ENCODE data around the gene TMEM11.

TMEM11 gene

DNA sequence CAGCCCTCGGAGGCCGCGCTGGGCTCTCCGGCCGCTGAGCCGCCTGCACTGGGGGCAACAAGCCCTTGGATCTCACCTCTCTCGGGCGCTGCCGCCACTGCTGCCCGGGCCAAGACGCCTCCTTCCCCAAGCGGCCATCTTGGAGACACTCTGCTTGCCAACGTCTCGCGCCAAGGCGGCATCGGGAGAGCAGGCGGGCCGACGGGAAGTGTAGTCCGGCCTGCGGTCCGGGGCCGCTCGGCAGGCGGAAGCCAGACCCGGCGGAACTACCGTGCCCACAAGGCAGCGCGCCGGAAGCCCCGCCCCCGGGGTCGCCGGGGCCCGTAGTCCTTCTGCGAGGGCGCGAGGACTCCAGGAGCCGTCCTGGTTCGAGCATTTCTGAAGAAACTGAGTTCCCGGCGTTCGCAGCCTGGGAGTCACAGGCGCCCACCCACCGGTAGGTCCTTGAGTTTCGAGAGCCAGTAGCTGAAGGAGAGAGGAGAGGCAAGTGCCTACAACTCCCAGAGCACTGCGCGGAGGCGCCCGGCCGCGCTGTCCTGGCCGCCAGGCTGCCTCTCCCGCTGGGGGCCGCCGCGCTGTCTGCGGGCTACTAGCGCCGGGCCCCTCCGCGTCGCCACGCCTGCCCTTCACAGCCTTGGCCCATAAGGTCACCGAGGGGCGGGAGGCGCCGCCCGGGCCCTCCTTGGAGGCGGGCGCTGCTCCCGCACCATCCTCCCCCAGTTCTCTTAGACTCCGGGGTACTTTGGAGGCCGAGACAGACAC lies at the start of gene TMEM11:
Gene TMEM11, minus strand, starts transcription at position 147 of the 762 bp plus-strand sequence. Its CDS starts 9 bp downstream, at position 138.
- Histone ChIP-seq H3K27ac (ENCODE audit: low read length) (peak within 1 kb of the TSS; percentile 94), H3K4me1 (ENCODE audit: insufficient read depth, low read length) (peaks cover 25% of the 10 kb centered on the region), H3K9ac (ENCODE audit: low read depth, low read length) (peak within 1 kb of the TSS; percentile 97), H3K4me3 (ENCODE audit: low read length) (peak within 1 kb of the TSS; percentile 100), H3K9me3 (ENCODE audit: insufficient read depth, low read depth, low read length) (no peaks in the 10 kb centered on the region), H3K36me3 (ENCODE audit: insufficient read depth, low read depth, low read length) (peaks cover 20% of the 10 kb centered on the region), H3K27me3 (ENCODE audit: insufficient read depth, low read length) (no peaks in the 10 kb centered on the region)

- Histone ChIP-seq H3K27me3 (ENCODE audit: insufficient read depth, low read length) (no peaks in the 10 kb centered on the region), H3K4me3 (ENCODE audit: low read length) (no peak overlapping the region), H3K36me3 (ENCODE audit: insufficient read depth, low read depth, low read length) (no peaks in the 10 kb centered on the region), H3K27ac (ENCODE audit: low read length) (no peak overlapping the region), H3K9me3 (ENCODE audit: insufficient read depth, low read depth, low read length) (no peaks in the 10 kb centered on the region), H3K9ac (ENCODE audit: low read depth, low read length) (no peak overlapping the region), H3K4me1 (ENCODE audit: insufficient read depth, low read length) (no peaks in the 10 kb centered on the region)
Observed at GRCh38 chr17:21263376-21263775, 49.4 kb upstream of the TMEM11 start.

DNA sequence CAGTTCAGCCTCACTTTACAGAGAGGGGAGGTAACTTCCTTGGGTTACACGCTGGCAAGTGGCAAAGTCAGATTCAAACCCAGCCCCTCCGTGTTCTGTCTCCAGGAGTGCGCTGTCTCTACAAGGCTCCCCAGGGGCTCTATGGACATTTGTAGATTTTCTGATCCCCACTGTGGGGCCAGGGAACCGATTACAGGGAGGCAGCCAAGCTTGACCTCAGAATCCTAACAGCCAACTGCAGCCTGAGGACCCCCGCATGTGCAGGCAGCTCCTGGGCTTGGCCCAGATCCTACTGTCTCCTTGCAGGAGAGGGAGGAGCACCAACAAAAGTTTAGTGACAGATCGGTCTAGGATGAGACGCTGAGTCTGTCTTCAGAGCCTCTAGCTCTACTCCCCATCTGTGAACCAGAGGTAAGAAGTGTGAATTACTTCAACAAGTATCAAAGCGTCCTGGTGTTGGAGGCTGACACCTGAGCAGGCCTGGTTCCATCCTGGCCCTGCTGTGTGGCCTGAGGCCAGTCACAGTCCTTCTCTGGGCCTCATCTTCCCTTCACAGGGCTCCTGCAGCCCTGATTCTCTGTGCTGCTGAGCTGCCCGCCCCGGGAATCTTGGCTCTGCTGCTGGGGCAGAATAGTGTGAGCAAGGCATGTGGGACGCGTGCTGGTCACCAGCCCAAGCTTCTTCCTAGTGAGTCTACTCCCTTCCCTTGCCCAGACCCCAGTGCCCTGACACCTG lies 48.5 kb upstream of the TMEM11 start:
- Histone ChIP-seq H3K4me1 (ENCODE audit: insufficient read depth, low read length) (no peaks in the 10 kb centered on the region), H3K9ac (ENCODE audit: low read depth, low read length) (no peak overlapping the region), H3K9me3 (ENCODE audit: insufficient read depth, low read depth, low read length) (no peaks in the 10 kb centered on the region), H3K36me3 (ENCODE audit: insufficient read depth, low read depth, low read length) (no peaks in the 10 kb centered on the region), H3K27me3 (ENCODE audit: insufficient read depth, low read length) (no peaks in the 10 kb centered on the region), H3K4me3 (ENCODE audit: low read length) (no peak overlapping the region), H3K27ac (ENCODE audit: low read length) (no peak overlapping the region)

DNA sequence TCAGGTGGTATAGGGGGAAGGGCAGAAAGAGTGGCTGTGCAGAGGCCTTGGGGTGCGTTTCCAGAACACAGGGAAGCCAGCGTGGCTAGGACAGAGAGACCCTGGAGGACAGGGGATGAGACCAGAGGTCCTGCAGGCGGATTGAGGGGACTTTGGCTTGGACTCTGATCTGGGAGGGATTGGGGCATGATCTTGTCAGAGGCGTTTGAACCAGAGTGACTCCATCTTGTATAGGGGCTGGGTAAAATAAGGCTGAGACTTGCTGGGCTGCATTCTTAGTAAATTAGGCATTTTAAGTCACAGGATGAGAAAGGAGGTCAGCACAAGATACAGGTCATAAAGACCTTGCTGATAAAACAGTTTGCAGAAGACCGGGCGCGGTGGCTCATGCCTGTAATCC lies 44.6 kb upstream of the TMEM11 start:
- H3K27me3 ChIP-seq (ENCODE audit: insufficient read depth, low read length) = peaks cover 6% of the 10 kb centered on the region; the same call in 1 of the 2 replicates
- H3K27ac ChIP-seq (ENCODE audit: low read length) = no peak overlapping the region
- H3K4me3 ChIP-seq (ENCODE audit: low read length) = no peak overlapping the region
- H3K36me3 ChIP-seq (ENCODE audit: insufficient read depth, low read depth, low read length) = no peaks in the 10 kb centered on the region
- no peak overlapping the region for H3K9ac ChIP-seq (ENCODE audit: low read depth, low read length)
- no peaks in the 10 kb centered on the region; the same call in 1 of the 2 replicates for H3K4me1 ChIP-seq (ENCODE audit: insufficient read depth, low read length)
- H3K9me3 ChIP-seq (ENCODE audit: insufficient read depth, low read depth, low read length) = no peaks in the 10 kb centered on the region

- Histone ChIP-seq H3K27ac (ENCODE audit: low read length) (no peak overlapping the region), H3K27me3 (ENCODE audit: insufficient read depth, low read length) (peaks cover 15% of the 10 kb centered on the region; the same call in 1 of the 2 replicates), H3K36me3 (ENCODE audit: insufficient read depth, low read depth, low read length) (no peaks in the 10 kb centered on the region), H3K4me3 (ENCODE audit: low read length) (peak overlapping the region; percentile 72), H3K4me1 (ENCODE audit: insufficient read depth, low read length) (no peaks in the 10 kb centered on the region; the same call in 1 of the 2 replicates), H3K9me3 (ENCODE audit: insufficient read depth, low read depth, low read length) (no peaks in the 10 kb centered on the region), H3K9ac (ENCODE audit: low read depth, low read length) (peak overlapping the region; percentile 27; the same call in 1 of the 2 replicates)
Observed at GRCh38 chr17:21253646-21254441, 39.9 kb upstream of the TMEM11 start.

- Histone ChIP-seq H3K27me3 (ENCODE audit: insufficient read depth, low read length) (peaks cover 15% of the 10 kb centered on the region; the same call in 1 of the 2 replicates), H3K4me1 (ENCODE audit: insufficient read depth, low read length) (no peaks in the 10 kb centered on the region; the same call in 1 of the 2 replicates), H3K9me3 (ENCODE audit: insufficient read depth, low read depth, low read length) (no peaks in the 10 kb centered on the region), H3K27ac (ENCODE audit: low read length) (no peak within 1 kb of the TSS), H3K4me3 (ENCODE audit: low read length) (peak within 1 kb of the TSS; percentile 72), H3K9ac (ENCODE audit: low read depth, low read length) (peak within 1 kb of the TSS; percentile 27; the same call in 1 of the 2 replicates), H3K36me3 (ENCODE audit: insufficient read depth, low read depth, low read length) (no peaks in the 10 kb centered on the region)
Observed at GRCh38 chr17:21252796-21253645, 39.1 kb upstream of the TMEM11 start, which contains the start of gene NATD1. TSS of gene NATD1 (minus strand) at chr17:21253410. CDS start at chr17:21253264, 146 bp downstream.

DNA sequence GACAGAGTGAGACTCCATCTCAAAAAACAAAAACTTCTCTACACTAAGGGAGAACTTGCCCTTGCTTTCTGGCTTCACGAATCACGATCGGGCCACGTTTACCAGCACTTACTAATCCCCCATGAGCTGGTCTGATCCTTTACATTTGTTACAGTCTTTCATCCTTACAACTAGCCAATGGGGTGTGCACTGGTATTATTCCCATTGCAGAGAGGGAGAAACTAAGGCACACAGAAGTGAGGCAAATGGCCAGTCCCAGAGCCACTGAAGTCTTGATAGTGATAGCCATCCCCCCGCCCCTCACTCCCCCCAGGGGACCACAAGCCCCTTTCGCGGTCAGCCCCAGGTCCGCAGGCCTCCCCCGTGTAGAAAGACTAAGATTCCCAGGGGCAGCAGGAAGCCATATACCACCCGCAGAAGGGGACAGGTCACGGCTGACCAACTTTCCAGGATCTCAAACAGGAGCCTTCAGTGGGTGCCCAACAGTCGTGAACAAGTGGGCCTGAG lies 38.4 kb upstream of the TMEM11 start:
- no peaks in the 10 kb centered on the region; the same call in 1 of the 2 replicates for H3K4me1 ChIP-seq (ENCODE audit: insufficient read depth, low read length)
- H3K27ac ChIP-seq (ENCODE audit: low read length) = no peak overlapping the region
- no peaks in the 10 kb centered on the region for H3K9me3 ChIP-seq (ENCODE audit: insufficient read depth, low read depth, low read length)
- peaks cover 15% of the 10 kb centered on the region; the same call in 1 of the 2 replicates for H3K27me3 ChIP-seq (ENCODE audit: insufficient read depth, low read length)
- H3K9ac ChIP-seq (ENCODE audit: low read depth, low read length) = no peak overlapping the region
- peak overlapping the region; percentile 57 for H3K4me3 ChIP-seq (ENCODE audit: low read length)
- H3K36me3 ChIP-seq (ENCODE audit: insufficient read depth, low read depth, low read length) = no peaks in the 10 kb centered on the region

DNA sequence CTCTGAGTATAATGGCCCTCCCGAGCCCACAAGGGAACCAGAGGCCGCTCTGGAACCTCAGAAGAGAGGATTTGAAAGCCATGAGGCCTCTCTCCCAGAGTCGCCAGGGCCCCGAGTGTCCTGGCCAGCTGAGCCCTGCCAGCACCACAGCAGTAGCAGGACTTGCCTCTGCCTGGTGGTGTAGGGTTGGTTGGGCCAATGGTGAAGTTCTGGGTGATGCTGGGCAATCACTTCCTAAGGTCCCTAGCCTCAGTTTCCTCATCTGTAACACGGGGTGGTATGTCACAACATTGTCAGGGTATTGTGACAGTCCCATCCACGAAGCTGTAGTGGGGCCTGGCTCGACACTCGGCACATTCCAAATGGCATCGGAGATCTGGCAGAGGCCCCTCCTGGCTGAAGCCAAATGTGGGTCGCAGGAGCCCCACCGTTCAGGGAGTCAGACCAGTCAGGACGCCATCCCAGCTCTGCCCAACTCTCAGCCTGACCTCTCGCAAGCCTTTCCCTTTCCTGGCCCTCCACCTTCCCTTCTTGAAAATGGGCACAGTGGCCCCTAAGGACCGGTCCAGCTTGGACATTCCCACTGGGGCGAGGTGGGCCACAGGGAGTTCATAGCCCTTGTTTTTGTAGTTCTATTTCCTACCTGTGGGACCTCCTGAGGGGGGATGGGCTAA lies 37.5 kb upstream of the TMEM11 start:
- no peaks in the 10 kb centered on the region for H3K36me3 ChIP-seq (ENCODE audit: insufficient read depth, low read depth, low read length)
- H3K4me3 ChIP-seq (ENCODE audit: low read length) = no peak overlapping the region
- H3K27ac ChIP-seq (ENCODE audit: low read length) = no peak overlapping the region
- H3K9ac ChIP-seq (ENCODE audit: low read depth, low read length) = no peak overlapping the region
- no peaks in the 10 kb centered on the region; the same call in 1 of the 2 replicates for H3K4me1 ChIP-seq (ENCODE audit: insufficient read depth, low read length)
- peaks cover 15% of the 10 kb centered on the region; the same call in 1 of the 2 replicates for H3K27me3 ChIP-seq (ENCODE audit: insufficient read depth, low read length)
- H3K9me3 ChIP-seq (ENCODE audit: insufficient read depth, low read depth, low read length) = no peaks in the 10 kb centered on the region

DNA sequence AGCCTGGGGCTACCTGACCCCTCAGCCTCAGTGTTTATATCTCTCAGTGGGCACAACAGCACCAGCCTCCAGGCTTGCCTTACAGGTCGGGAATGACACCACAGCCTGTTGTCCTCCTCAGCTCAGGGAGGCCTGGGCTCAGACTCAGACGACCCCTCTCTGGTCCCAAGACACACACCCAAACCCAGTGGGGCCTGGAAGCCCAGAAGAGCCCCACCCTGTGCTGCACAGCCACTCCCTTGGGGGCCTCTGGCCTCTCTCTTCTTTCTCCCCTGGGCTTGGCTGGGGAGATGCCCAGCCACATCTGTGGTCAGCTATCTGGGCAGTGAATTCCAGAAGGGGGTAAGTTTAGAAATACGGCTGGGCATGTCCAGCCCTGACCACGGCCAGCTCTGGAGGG lies 36.9 kb upstream of the TMEM11 start:
- Histone ChIP-seq H3K27ac (ENCODE audit: low read length) (no peak overlapping the region), H3K4me1 (ENCODE audit: insufficient read depth, low read length) (no peaks in the 10 kb centered on the region), H3K36me3 (ENCODE audit: insufficient read depth, low read depth, low read length) (no peaks in the 10 kb centered on the region), H3K27me3 (ENCODE audit: insufficient read depth, low read length) (peaks cover 15% of the 10 kb centered on the region; the same call in 1 of the 2 replicates), H3K4me3 (ENCODE audit: low read length) (no peak overlapping the region), H3K9ac (ENCODE audit: low read depth, low read length) (no peak overlapping the region), H3K9me3 (ENCODE audit: insufficient read depth, low read depth, low read length) (no peaks in the 10 kb centered on the region)

All from iPS-20b (cell line).